HEK293 (cell line): Measurements from ENCODE around the gene CDK14.

Source experiments
- CTCF ChIA-PET: fragments of 350-600 bp; formaldehyde crosslinking; extraction: SDS; loops from one replicate; lab custom pipeline; 2021; ENCODE audit warnings: antibody characterized with exemption; lab: Yijun Ruan, JAX
- POLR2A ChIA-PET: fragments of 300-600 bp; formaldehyde crosslinking; extraction: SDS; loops from one replicate; lab custom pipeline; 2020; ENCODE audit warnings: antibody characterized with exemption, inconsistent platforms; lab: Yijun Ruan, JAX
- H3K27ac ChIP-seq: fragments of 200-500 bp; sonication (Bioruptor generic); 2 replicates; pipeline ENCODE4 v1.5.1; 2014; ENCODE audit warnings: low read depth, low read length, control low read depth, inconsistent platforms; ENCODE audit errors: extremely low read depth
- H3K36me3 ChIP-seq, 2 experiments: fragments of 200-500 bp in 1 of 2; sonication (Bioruptor generic) in 1 of 2; 1 replicate in 1 of 2; 2 replicates in 1 of 2; pipeline ENCODE4 v1.5.1; 2014 to 2017; ENCODE audit warnings: inconsistent platforms in 2 of 2, low read length in 2 of 2; ENCODE audit not compliant: control insufficient read depth in 2 of 2, insufficient read depth in 1 of 2
- H3K4me1 ChIP-seq: fragments of 200-500 bp; sonication (Bioruptor generic); 2 replicates; pipeline ENCODE4 v1.5.1; 2014; ENCODE audit warnings: mild to moderate bottlenecking, low read length, inconsistent platforms; ENCODE audit not compliant: control insufficient read depth, insufficient read depth
- H3K4me3 ChIP-seq: 2 replicates; pipeline ENCODE4 v1.5.1; 2011; ENCODE audit warnings: low read depth, mild to moderate bottlenecking, control low read depth, low read length, moderate library complexity
- H3K9me3 ChIP-seq: fragments of 200-500 bp; sonication (Bioruptor generic); 2 replicates; pipeline ENCODE4 v1.5.1; 2014; ENCODE audit warnings: low read depth, low read length, inconsistent platforms; ENCODE audit not compliant: control insufficient read depth, insufficient read depth
- IKZF3 ChIP-seq: fragments of 450-650 bp; IDR thresholded peaks from 2 replicates; pipeline ENCODE4 v1.5.0; 2018; ENCODE audit warnings: missing biosample characterization, mild to moderate bottlenecking, missing genetic modification characterization, moderate library complexity
- SETDB1 ChIP-seq: IDR thresholded peaks from one replicate; pipeline ENCODE4 v1.6.1; 2017; ENCODE audit warnings: mild to moderate bottlenecking, low read length, moderate library complexity, mixed read lengths; ENCODE audit not compliant: insufficient read length
- TSHZ1 ChIP-seq: fragments of 450-650 bp; formaldehyde crosslinking; IDR thresholded peaks from 2 replicates; pipeline ENCODE4 v1.5.1; 2016; ENCODE audit warnings: missing biosample characterization, missing genetic modification characterization, borderline replicate concordance
- WT1 ChIP-seq: fragments of 450-650 bp; formaldehyde crosslinking; IDR thresholded peaks from 2 replicates; pipeline ENCODE4 v1.5.1; 2016; ENCODE audit warnings: missing biosample characterization, missing genetic modification characterization
- ZEB2 ChIP-seq: fragments of 450-650 bp; formaldehyde crosslinking; IDR thresholded peaks from 2 replicates; pipeline ENCODE4 v1.5.1; 2016; ENCODE audit warnings: missing biosample characterization, missing genetic modification characterization
- ZNF10 ChIP-seq: fragments of 450-650 bp; formaldehyde crosslinking; IDR thresholded peaks from 2 replicates; pipeline ENCODE4 v1.5.1; 2017; ENCODE audit warnings: missing biosample characterization, missing genetic modification characterization
- ZNF138 ChIP-seq: fragments of 450-650 bp; formaldehyde crosslinking; IDR thresholded peaks from 2 replicates; pipeline ENCODE4 v1.5.1; 2016; ENCODE audit warnings: missing biosample characterization, missing genetic modification characterization, borderline replicate concordance
- ZNF174 ChIP-seq: fragments of 450-650 bp; formaldehyde crosslinking; IDR thresholded peaks from 2 replicates; pipeline ENCODE4 v1.5.0; 2017; ENCODE audit warnings: missing biosample characterization, mild to moderate bottlenecking, missing genetic modification characterization
- ZNF184 ChIP-seq: fragments of 450-650 bp; IDR thresholded peaks from 2 replicates; pipeline ENCODE4 v1.5.1; 2018; ENCODE audit warnings: missing biosample characterization, mild to moderate bottlenecking, missing genetic modification characterization
- ZNF548 ChIP-seq: fragments of 450-650 bp; formaldehyde crosslinking; IDR thresholded peaks from 2 replicates; pipeline ENCODE4 v1.5.1; 2016; ENCODE audit warnings: missing biosample characterization, missing genetic modification characterization
- ZNF555 ChIP-seq: fragments of 450-650 bp; formaldehyde crosslinking; conservative IDR thresholded peaks from 2 replicates; pipeline ENCODE4 v1.5.1; 2017; ENCODE audit warnings: missing biosample characterization, mild to moderate bottlenecking, missing genetic modification characterization, inconsistent platforms
- ZNF610 ChIP-seq: fragments of 450-650 bp; formaldehyde crosslinking; IDR thresholded peaks from 2 replicates; pipeline ENCODE4 v1.5.1; 2016; ENCODE audit warnings: missing biosample characterization, missing genetic modification characterization, borderline replicate concordance
- ZNF621 ChIP-seq: fragments of 450-650 bp; formaldehyde crosslinking; IDR thresholded peaks from 2 replicates; pipeline ENCODE4 v1.5.1; 2017; ENCODE audit warnings: missing biosample characterization, missing genetic modification characterization
- ZNF837 ChIP-seq: fragments of 450-650 bp; formaldehyde crosslinking; IDR thresholded peaks from 2 replicates; pipeline ENCODE4 v1.5.1; 2016; ENCODE audit warnings: missing biosample characterization, missing genetic modification characterization
- TF ChIP-seq, protein P1 (sequence below): fragments of 450-650 bp; formaldehyde crosslinking; IDR thresholded peaks from 2 replicates; pipeline ENCODE4 v1.5.0; 2017; ENCODE audit warnings: missing biosample characterization, missing genetic modification characterization, borderline replicate concordance
- TF ChIP-seq, protein P2 (sequence below): fragments of 450-650 bp; formaldehyde crosslinking; IDR thresholded peaks from 2 replicates; pipeline ENCODE4 v1.5.1; 2016; ENCODE audit warnings: missing biosample characterization, missing genetic modification characterization, low read depth
- TF ChIP-seq, protein P3 (sequence below): fragments of 450-650 bp; formaldehyde crosslinking; IDR thresholded peaks from 2 replicates; pipeline ENCODE4 v1.5.1; 2016; ENCODE audit warnings: missing biosample characterization, missing genetic modification characterization

CDK14 gene

GRCh38 chr7:90965211-90965610 is 369.1 kb downstream of the CDK14 start (continued):
- TF ChIP-seq ZNF610 = no peak
- TF ChIP-seq ZNF548 (tag by site-specific recombination) = no peak
- TF ChIP-seq SETDB1 = no peak
- TF ChIP-seq ZNF837 (tag by site-specific recombination) = no peak
- TF ChIP-seq, protein P1, sequence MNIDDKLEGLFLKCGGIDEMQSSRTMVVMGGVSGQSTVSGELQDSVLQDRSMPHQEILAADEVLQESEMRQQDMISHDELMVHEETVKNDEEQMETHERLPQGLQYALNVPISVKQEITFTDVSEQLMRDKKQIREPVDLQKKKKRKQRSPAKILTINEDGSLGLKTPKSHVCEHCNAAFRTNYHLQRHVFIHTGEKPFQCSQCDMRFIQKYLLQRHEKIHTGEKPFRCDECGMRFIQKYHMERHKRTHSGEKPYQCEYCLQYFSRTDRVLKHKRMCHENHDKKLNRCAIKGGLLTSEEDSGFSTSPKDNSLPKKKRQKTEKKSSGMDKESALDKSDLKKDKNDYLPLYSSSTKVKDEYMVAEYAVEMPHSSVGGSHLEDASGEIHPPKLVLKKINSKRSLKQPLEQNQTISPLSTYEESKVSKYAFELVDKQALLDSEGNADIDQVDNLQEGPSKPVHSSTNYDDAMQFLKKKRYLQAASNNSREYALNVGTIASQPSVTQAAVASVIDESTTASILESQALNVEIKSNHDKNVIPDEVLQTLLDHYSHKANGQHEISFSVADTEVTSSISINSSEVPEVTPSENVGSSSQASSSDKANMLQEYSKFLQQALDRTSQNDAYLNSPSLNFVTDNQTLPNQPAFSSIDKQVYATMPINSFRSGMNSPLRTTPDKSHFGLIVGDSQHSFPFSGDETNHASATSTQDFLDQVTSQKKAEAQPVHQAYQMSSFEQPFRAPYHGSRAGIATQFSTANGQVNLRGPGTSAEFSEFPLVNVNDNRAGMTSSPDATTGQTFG (tag by site-specific recombination) = no peak
- TF ChIP-seq ZNF10 (tag by site-specific recombination) = no peak
- no peak for TF ChIP-seq ZEB2

DNA sequence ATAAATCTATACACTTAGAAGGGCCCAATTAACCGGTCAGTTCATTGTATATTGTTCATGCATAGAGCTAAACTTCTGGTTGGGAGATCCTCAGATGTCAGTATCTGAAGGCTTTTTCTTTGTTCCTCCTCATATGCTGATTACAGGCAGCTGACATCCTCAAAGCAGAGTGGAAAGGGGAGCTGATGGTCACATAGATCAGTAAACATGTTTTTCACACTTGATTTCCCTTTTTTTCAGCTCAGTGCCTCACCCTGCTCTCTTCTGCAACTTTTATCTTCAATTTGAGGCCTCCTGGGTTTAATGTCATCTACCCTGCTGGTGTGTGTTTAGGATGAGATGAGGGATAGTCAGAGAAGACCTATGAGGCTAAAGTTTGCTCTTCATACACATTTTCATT is 370.2 kb downstream of the CDK14 start:
- ChIA-PET CTCF (no interaction called here), POLR2A (no interaction called here)
- no peaks in the 10 kb centered on the region for H3K9me3 ChIP-seq
- TF ChIP-seq ZNF138 (tag by site-specific recombination) = no peak
- no peak for TF ChIP-seq ZNF621
- TF ChIP-seq, protein P2, sequence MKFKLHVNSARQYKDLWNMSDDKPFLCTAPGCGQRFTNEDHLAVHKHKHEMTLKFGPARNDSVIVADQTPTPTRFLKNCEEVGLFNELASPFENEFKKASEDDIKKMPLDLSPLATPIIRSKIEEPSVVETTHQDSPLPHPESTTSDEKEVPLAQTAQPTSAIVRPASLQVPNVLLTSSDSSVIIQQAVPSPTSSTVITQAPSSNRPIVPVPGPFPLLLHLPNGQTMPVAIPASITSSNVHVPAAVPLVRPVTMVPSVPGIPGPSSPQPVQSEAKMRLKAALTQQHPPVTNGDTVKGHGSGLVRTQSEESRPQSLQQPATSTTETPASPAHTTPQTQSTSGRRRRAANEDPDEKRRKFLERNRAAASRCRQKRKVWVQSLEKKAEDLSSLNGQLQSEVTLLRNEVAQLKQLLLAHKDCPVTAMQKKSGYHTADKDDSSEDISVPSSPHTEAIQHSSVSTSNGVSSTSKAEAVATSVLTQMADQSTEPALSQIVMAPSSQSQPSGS (tag by site-specific recombination) = no peak
- TF ChIP-seq IKZF3 (tag by site-specific recombination) = no peak
- no peak for TF ChIP-seq ZNF555 (tag by site-specific recombination)
- TF ChIP-seq, protein P3, sequence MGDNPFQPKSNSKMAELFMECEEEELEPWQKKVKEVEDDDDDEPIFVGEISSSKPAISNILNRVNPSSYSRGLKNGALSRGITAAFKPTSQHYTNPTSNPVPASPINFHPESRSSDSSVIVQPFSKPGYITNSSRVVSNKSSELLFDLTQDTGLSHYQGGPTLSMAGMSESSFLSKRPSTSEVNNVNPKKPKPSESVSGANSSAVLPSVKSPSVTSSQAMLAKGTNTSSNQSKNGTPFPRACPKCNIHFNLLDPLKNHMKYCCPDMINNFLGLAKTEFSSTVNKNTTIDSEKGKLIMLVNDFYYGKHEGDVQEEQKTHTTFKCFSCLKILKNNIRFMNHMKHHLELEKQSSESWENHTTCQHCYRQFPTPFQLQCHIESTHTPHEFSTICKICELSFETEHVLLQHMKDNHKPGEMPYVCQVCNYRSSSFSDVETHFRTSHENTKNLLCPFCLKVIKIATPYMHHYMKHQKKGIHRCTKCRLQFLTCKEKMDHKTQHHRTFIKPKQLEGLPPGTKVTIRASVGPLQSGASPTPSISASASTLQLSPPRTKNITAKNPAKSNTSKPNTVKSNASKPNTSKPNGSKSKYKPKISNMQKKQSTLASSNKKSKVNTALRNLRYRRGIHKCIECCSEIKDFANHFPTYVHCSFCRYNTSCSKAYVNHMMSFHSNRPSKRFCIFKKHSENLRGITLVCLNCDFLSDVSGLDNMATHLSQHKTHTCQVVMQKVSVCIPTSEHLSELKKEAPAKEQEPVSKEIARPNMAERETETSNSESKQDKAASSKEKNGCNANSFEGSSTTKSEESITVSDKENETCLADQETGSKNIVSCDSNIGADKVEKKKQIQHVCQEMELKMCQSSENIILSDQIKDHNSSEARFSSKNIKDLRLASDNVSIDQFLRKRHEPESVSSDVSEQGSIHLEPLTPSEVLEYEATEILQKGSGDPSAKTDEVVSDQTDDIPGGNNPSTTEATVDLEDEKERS (tag by site-specific recombination) = no peak
- TF ChIP-seq ZNF184 (tag by site-specific recombination) = no peak
- TF ChIP-seq WT1 (tag by site-specific recombination) = no peak
- no peak for TF ChIP-seq TSHZ1 (tag by site-specific recombination)
- TF ChIP-seq ZNF174 = no peak
- no peaks in the 10 kb centered on the region for H3K36me3 ChIP-seq
- no peak overlapping the region for H3K4me3 ChIP-seq
- no peaks in the 10 kb centered on the region for H3K4me1 ChIP-seq
- no peak overlapping the region for H3K27ac ChIP-seq
